Measurements from ENCODE around the gene PDK2.

Gene PDK2

DNA sequence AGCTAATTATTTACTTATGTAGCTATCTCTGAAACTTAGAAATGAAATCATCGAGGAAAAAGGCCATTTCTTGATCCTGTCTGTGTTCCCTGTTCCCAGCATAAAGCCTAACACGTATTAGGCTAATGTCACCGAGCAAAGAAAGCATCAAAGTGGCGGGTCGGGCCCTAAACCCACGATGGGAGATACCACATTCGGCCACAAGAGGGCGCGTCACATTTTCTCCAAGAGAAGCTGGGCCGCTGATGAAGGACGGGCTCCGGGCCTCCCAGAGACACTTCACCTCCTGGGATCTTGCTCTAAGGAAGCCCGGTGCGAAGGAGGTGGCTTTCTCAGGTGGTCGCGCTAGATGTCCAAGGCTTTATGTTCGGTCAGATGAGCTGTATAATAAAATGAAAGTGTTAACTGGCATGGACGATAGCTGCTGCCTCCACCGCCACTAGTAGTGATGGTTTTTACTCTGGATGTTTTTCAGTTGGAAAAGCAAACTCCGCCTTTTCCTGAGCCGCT is 853 bp upstream of the PDK2 start:
- Mint-ChIP-seq H3K4me3 (peak overlapping the region; percentile 100), H3K4me1 (peaks cover 20% of the 10 kb centered on the region), H3K27ac (peak overlapping the region; percentile 82 to 91 (median 89)), H3K27me3 (ENCODE audit: low read depth) (peaks cover 8% of the 10 kb centered on the region), H3K9me3 (no peaks in the 10 kb centered on the region), H3K36me3 (ENCODE audit: low read depth) (peaks cover 12% of the 10 kb centered on the region)
- TF ChIP-seq, protein P1, sequence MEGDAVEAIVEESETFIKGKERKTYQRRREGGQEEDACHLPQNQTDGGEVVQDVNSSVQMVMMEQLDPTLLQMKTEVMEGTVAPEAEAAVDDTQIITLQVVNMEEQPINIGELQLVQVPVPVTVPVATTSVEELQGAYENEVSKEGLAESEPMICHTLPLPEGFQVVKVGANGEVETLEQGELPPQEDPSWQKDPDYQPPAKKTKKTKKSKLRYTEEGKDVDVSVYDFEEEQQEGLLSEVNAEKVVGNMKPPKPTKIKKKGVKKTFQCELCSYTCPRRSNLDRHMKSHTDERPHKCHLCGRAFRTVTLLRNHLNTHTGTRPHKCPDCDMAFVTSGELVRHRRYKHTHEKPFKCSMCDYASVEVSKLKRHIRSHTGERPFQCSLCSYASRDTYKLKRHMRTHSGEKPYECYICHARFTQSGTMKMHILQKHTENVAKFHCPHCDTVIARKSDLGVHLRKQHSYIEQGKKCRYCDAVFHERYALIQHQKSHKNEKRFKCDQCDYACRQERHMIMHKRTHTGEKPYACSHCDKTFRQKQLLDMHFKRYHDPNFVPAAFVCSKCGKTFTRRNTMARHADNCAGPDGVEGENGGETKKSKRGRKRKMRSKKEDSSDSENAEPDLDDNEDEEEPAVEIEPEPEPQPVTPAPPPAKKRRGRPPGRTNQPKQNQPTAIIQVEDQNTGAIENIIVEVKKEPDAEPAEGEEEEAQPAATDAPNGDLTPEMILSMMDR (IDR thresholded peaks at IDR 0.05; ENCODE audit: unreplicated experiment in 3 of 3), result peak; percentile 88 to 94 (median 92)

DNA sequence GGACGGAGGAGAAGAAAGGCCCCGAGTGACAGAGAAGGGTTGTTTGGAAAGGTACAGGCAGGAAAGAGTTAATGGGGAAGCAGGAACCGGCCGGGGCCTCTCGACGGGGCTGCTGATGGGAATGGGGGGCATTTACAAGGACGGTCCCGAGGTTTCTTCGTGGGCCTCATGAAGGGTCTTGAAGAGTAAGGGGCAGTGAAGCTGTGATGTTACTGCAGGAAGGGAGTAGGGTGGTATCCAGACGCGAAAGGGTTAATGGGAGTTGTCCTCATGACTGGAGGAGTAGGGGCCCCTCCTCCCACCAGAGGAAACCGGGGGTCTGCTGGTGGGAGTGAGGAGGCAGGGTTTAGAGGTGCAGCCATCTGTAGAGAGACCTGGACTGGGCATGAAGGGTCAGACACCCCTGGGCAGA is 481 bp downstream of the PDK2 start:
- Mint-ChIP-seq H3K4me1 (peaks cover 31% of the 10 kb centered on the region), H3K27ac (peak overlapping the region; percentile 82 to 91 (median 89)), H3K9me3 (no peaks in the 10 kb centered on the region), H3K4me3 (peak overlapping the region; percentile 100), H3K27me3 (ENCODE audit: low read depth) (peaks cover 8% of the 10 kb centered on the region), H3K36me3 (ENCODE audit: low read depth) (peaks cover 15% of the 10 kb centered on the region)
- TF ChIP-seq, protein P1 (IDR thresholded peaks at IDR 0.05; ENCODE audit: unreplicated experiment in 3 of 3), result no peak

DNA sequence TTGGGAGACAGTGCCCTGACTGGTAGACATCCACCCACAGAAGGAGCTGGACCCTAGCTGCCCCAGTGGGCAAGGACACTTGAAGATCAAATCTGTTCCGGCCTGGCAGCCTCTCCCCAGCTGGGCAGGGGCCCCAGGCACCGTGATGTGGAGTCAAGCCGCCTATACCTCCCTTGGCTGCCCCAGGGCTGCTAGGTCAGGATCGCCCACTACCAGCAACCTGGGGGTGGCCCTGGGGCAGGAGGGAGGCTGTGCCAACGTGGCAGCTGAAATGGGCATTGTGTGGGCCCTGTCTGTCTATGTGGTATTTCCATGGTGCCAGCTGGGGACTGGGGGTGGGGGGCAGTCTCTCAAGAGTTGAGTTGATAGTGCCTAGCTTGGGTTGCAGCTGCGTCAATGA is 941 bp downstream of the PDK2 start:
- TF ChIP-seq, protein P1 (IDR thresholded peaks at IDR 0.05; ENCODE audit: unreplicated experiment in 3 of 3), result no peak
- Mint-ChIP-seq H3K27ac (peak overlapping the region; percentile 82 to 91 (median 89)), H3K9me3 (no peaks in the 10 kb centered on the region), H3K36me3 (ENCODE audit: low read depth) (peaks cover 15% of the 10 kb centered on the region), H3K4me3 (peak overlapping the region; percentile 100), H3K4me1 (peaks cover 35% of the 10 kb centered on the region), H3K27me3 (ENCODE audit: low read depth) (peaks cover 8% of the 10 kb centered on the region)

DNA sequence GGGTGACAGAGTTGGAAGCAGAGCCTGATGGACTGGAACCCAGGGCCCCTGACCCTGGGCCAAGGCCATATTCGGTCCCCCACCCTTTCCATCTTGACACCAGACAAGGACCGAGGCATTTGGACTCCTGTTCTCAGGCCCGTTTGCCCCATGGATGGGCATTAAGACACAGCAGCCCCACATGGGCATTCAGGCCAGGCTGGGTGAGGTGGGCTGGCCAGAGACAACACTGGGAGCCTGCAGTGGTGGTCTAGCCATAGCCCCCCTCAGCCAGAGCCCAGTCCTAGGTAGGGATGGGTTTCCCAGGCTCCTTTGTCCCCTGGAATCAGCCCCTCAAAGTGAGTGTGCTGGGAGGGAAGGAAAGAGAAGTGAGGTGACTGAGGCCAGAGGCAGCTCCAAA is 1.6 kb downstream of the PDK2 start:
- Mint-ChIP-seq H3K4me1 (peaks cover 42% of the 10 kb centered on the region), H3K27me3 (ENCODE audit: low read depth) (peaks cover 8% of the 10 kb centered on the region), H3K36me3 (ENCODE audit: low read depth) (peaks cover 15% of the 10 kb centered on the region), H3K4me3 (peak overlapping the region; percentile 100), H3K9me3 (no peaks in the 10 kb centered on the region), H3K27ac (no peak overlapping the region)
- TF ChIP-seq, protein P1 (IDR thresholded peaks at IDR 0.05; ENCODE audit: unreplicated experiment in 3 of 3), result no peak

DNA sequence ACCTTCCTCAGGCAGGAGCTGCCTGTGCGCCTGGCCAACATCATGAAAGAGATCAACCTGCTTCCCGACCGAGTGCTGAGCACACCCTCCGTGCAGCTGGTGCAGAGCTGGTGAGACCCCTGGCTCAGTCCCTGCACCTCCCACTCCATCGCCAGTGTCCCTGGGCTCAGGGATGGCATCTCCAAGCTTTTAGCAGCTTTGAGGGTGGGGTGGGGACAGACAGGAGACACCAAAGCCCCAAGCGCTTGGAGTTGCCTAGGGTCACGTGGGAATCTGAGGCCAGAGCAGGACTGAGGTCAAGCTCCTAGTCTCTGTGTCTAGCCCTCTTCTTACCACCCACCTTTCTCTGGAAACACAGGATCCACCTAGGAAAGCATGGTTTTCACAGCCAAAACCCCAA is 2.3 kb downstream of the PDK2 start:
- peaks cover 49% of the 10 kb centered on the region for H3K4me1 Mint-ChIP-seq
- TF ChIP-seq, protein P1 (IDR thresholded peaks at IDR 0.05; ENCODE audit: unreplicated experiment in 3 of 3), result no peak
- peaks cover 15% of the 10 kb centered on the region for H3K36me3 Mint-ChIP-seq (ENCODE audit: low read depth)

DNA sequence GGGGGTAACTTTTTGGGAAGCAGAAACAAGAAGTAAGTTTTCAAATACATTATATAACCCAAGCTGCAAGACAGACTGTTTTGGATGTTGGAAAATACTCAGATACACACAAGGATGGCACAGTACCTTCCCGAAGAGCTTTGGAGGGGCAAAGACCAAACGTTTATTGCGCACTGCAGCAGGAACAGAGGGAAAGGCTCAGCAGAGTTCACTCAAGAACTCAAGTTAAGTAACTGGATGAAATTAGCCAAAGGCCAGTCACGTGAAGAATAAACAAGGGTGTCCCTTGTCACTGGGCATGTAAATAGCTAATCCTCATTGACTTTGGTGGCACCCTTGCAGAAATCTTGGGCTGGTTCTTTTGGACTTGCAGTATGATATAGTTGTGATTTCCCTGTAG is 2.8 kb downstream of the PDK2 start:
- H3K9me3 Mint-ChIP-seq, result no peaks in the 10 kb centered on the region
- peaks cover 3% of the 10 kb centered on the region for H3K27me3 Mint-ChIP-seq (ENCODE audit: low read depth)
- H3K27ac Mint-ChIP-seq, result peak overlapping the region in 1 of 3 experiments; percentile 21
- H3K36me3 Mint-ChIP-seq (ENCODE audit: low read depth), result peaks cover 15% of the 10 kb centered on the region
- H3K4me3 Mint-ChIP-seq, result peak overlapping the region; percentile 61 to 100 (median 77)
- H3K4me1 Mint-ChIP-seq, result peaks cover 54% of the 10 kb centered on the region
- TF ChIP-seq, protein P1 (IDR thresholded peaks at IDR 0.05; ENCODE audit: unreplicated experiment in 3 of 3), result no peak

More for the DNA sequence above, 2.3 kb downstream of the PDK2 start:
- Mint-ChIP-seq H3K27ac (no peak overlapping the region), H3K27me3 (ENCODE audit: low read depth) (peaks cover 3% of the 10 kb centered on the region), H3K4me3 (peak overlapping the region; percentile 69 to 100 (median 77)), H3K9me3 (no peaks in the 10 kb centered on the region)
